Germinal center (tissue), 1 donor: ENCODE measurements around the gene PCBD1.

ENCODE experiments used
- DNase-seq: peaks from one replicate; pipeline ENCODE4 v3.0.0; 2012; ENCODE audit warnings: mixed read lengths, low spot score

Gene PCBD1

GRCh38 chr10:70917635-70918034 is 29.3 kb upstream of the PCBD1 start:
- no peak for DNase-seq

- DNase-seq: no peak
These were observed 28.9 kb upstream of the PCBD1 start for GRCh38 chr10:70917226-70917625.

- DNase-seq: no peak
These were observed 27.9 kb upstream of the PCBD1 start for GRCh38 chr10:70916241-70916640.

- no peak for DNase-seq
These were observed 27.4 kb upstream of the PCBD1 start for GRCh38 chr10:70915806-70916205.

- no peak for DNase-seq
These were observed 26.8 kb upstream of the PCBD1 start for GRCh38 chr10:70915206-70915605.

GRCh38 chr10:70914316-70914864 is 26.0 kb upstream of the PCBD1 start:
- no peak for DNase-seq

- no peak for DNase-seq
These were observed 25.5 kb upstream of the PCBD1 start for GRCh38 chr10:70913893-70914240.

GRCh38 chr10:70913191-70913892 is 25.0 kb upstream of the PCBD1 start:
- DNase-seq: no peak

- no peak for DNase-seq
These were observed 24.2 kb upstream of the PCBD1 start for GRCh38 chr10:70912556-70912955.

GRCh38 chr10:70911386-70911785 is 23.0 kb upstream of the PCBD1 start:
- no peak for DNase-seq

- no peak for DNase-seq
These were observed 22.3 kb upstream of the PCBD1 start for GRCh38 chr10:70910486-70911341.

- DNase-seq: no peak
These were observed 21.1 kb upstream of the PCBD1 start for GRCh38 chr10:70909326-70909935.

- no peak for DNase-seq
These were observed 20.3 kb upstream of the PCBD1 start for GRCh38 chr10:70908406-70909296.

- DNase-seq: no peak
These were observed 19.5 kb upstream of the PCBD1 start for GRCh38 chr10:70907637-70908405.

- no peak for DNase-seq
These were observed 18.7 kb upstream of the PCBD1 start for GRCh38 chr10:70906953-70907636.

- no peak for DNase-seq
These were observed 17.8 kb upstream of the PCBD1 start for GRCh38 chr10:70906031-70906783.

- DNase-seq: no peak
These were observed 17.0 kb upstream of the PCBD1 start for GRCh38 chr10:70905071-70906021.

GRCh38 chr10:70903262-70903921 is 15.0 kb upstream of the PCBD1 start:
- DNase-seq: peak; percentile 45
